Prostate gland (tissue), 2 donors: ENCODE results near the gene DLG2. TPM values are rescaled to one million over a fixed set of nuclear protein-coding genes. Genes with fewer than 3 reads are reported as not detected.

Experiments used
- DNase-seq: peaks from one replicate; pipeline ENCODE4 v3.0.0-alpha.2; 2019; ENCODE audit warnings: low spot score
- H3K27ac ChIP-seq, 2 donors: fragments of 200-600 bp; sonication (generic); 2 replicates each; pipeline ENCODE4 v1.5.1; 2017 to 2019
- H3K27me3 ChIP-seq: fragments of 200-600 bp; sonication (generic); replicated peaks from 2 replicates; pipeline ENCODE4 v1.5.1; 2019; ENCODE audit not compliant: insufficient read depth
- H3K36me3 ChIP-seq, 2 donors: fragments of 200-600 bp; sonication (generic); 1 replicate in 1 of 2; 2 replicates in 1 of 2; pipeline versions ENCODE4 v1.5.1 to v1.8.1; 2017 to 2019
- H3K4me1 ChIP-seq: fragments of 200-600 bp; sonication (generic); replicated peaks from 2 replicates; pipeline ENCODE4 v1.5.1; 2019
- H3K4me3 ChIP-seq, 2 donors: fragments of 200-600 bp; sonication (generic); 2 replicates each; pipeline ENCODE4 v1.5.1; 2017 to 2019
- H3K9me3 ChIP-seq: fragments of 200-600 bp; sonication (generic); 2 replicates; pipeline ENCODE4 v1.5.1; 2017
- POLR2A ChIP-seq: fragments of 450-650 bp; IDR thresholded peaks from one replicate; pipeline ENCODE4 v1.6.1; 2016; ENCODE audit warnings: antibody characterized with exemption, mild to moderate bottlenecking
- POLR2AphosphoS5 ChIP-seq: sonication (generic); formaldehyde crosslinking; IDR thresholded peaks from one replicate; pipeline ENCODE4 v1.6.1; 2017; ENCODE audit warnings: antibody characterized with exemption
- WGBS: methylation state at CpG from one replicate; pipeline ENCODE4 v1.1.5; 2018; 5-methylcytosine and 5-hydroxymethylcytosine counted together
- intact Hi-C: fragments of 100-400 bp; cut with DNase I; formaldehyde crosslinking; loops from one replicate; pipeline ENCODE4 v1.14.2; 2022
- total RNA-seq, 2 donors: library from RNA; depleted of rRNA; stranded (reverse); fragments of >200 nt; gene quantifications; one replicate each; pipeline ENCODE4 v1.1.0, GENCODE V29; 2016
- TF ChIP-seq, protein P1 (sequence below), 4 experiments: fragments of 200-600 bp in 2 of 4; fragments of 450-650 bp in 2 of 4; sonication (generic) in 2 of 4; IDR thresholded peaks; 1 replicate in 3 of 4; 2 replicates in 1 of 4; pipeline ENCODE4 v1.5.1; 2016 to 2019; ENCODE audit warnings: antibody characterized with exemption in 4 of 4, mild to moderate bottlenecking in 2 of 4, moderate library complexity in 2 of 4

DLG2 gene
- total RNA-seq, 2 donors from 2014 or later = 9.8 to 16.2 TPM

- Histone ChIP-seq H3K27ac (no peak overlapping the region), H3K27me3 (no peaks in the 10 kb centered on the region), H3K4me3 (no peak overlapping the region), H3K36me3 (no peaks in the 10 kb centered on the region), H3K9me3 (no peaks in the 10 kb centered on the region), H3K4me1 (no peaks in the 10 kb centered on the region)
- intact Hi-C loops = no loop called here
- DNase-seq = no peak
- 45% methylated on average over 2 of the region's 2 CpGs for WGBS
- TF ChIP-seq POLR2AphosphoS5 (no peak), POLR2A (no peak)
- TF ChIP-seq, protein P1, sequence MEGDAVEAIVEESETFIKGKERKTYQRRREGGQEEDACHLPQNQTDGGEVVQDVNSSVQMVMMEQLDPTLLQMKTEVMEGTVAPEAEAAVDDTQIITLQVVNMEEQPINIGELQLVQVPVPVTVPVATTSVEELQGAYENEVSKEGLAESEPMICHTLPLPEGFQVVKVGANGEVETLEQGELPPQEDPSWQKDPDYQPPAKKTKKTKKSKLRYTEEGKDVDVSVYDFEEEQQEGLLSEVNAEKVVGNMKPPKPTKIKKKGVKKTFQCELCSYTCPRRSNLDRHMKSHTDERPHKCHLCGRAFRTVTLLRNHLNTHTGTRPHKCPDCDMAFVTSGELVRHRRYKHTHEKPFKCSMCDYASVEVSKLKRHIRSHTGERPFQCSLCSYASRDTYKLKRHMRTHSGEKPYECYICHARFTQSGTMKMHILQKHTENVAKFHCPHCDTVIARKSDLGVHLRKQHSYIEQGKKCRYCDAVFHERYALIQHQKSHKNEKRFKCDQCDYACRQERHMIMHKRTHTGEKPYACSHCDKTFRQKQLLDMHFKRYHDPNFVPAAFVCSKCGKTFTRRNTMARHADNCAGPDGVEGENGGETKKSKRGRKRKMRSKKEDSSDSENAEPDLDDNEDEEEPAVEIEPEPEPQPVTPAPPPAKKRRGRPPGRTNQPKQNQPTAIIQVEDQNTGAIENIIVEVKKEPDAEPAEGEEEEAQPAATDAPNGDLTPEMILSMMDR (IDR thresholded peaks at IDR 0.05) = no peak
Observed at GRCh38 chr11:83680321-83680720, 1946.8 kb downstream of the DLG2 start.

GRCh38 chr11:83678831-83679584, 1948.1 kb downstream of the DLG2 start:
- WGBS = 83% methylated on average over 5 of the region's 5 CpGs
- H3K36me3 ChIP-seq = no peaks in the 10 kb centered on the region
- no peak overlapping the region for H3K4me3 ChIP-seq
- intact Hi-C loops = no loop called here
- H3K27ac ChIP-seq = no peak overlapping the region
- no peaks in the 10 kb centered on the region for H3K4me1 ChIP-seq
- TF ChIP-seq, protein P1 (IDR thresholded peaks at IDR 0.05) = no peak
- TF ChIP-seq POLR2AphosphoS5 = no peak
- no peak for TF ChIP-seq POLR2A
- H3K27me3 ChIP-seq = no peaks in the 10 kb centered on the region
- DNase-seq = no peak
- no peaks in the 10 kb centered on the region for H3K9me3 ChIP-seq

GRCh38 chr11:83677730-83678129, 1949.4 kb downstream of the DLG2 start:
- no peaks in the 10 kb centered on the region for H3K36me3 ChIP-seq
- no peaks in the 10 kb centered on the region for H3K9me3 ChIP-seq
- no peaks in the 10 kb centered on the region for H3K4me1 ChIP-seq
- intact Hi-C loops = no loop called here
- no peak overlapping the region for H3K4me3 ChIP-seq
- H3K27ac ChIP-seq = no peak overlapping the region
- 90% methylated on average over 1 of the region's 1 CpG for WGBS
- H3K27me3 ChIP-seq = no peaks in the 10 kb centered on the region
- TF ChIP-seq POLR2A = no peak
- TF ChIP-seq POLR2AphosphoS5 = no peak
- TF ChIP-seq, protein P1 (IDR thresholded peaks at IDR 0.05) = no peak
- no peak for DNase-seq

GRCh38 chr11:83676056-83676601, 1951.0 kb downstream of the DLG2 start:
- no peaks in the 10 kb centered on the region for H3K9me3 ChIP-seq
- intact Hi-C loops = no loop called here
- H3K4me1 ChIP-seq = no peaks in the 10 kb centered on the region
- TF ChIP-seq, protein P1 (IDR thresholded peaks at IDR 0.05) = no peak
- TF ChIP-seq POLR2AphosphoS5 (no peak), POLR2A (no peak)
- no peak overlapping the region for H3K27ac ChIP-seq
- no peak for DNase-seq
- H3K4me3 ChIP-seq = no peak overlapping the region
- H3K36me3 ChIP-seq = no peaks in the 10 kb centered on the region
- H3K27me3 ChIP-seq = no peaks in the 10 kb centered on the region
